H1 (cell line): ENCODE results near the gene CHD3. TPM values are rescaled to one million over a fixed set of nuclear protein-coding genes. Genes with fewer than 3 reads are reported as not detected.

ENCODE experiments used
- CEBPB ChIP-seq: IDR thresholded peaks from 2 replicates; pipeline ENCODE4 v1.6.1; 2012; ENCODE audit warnings: low read depth, low read length
- NRF1 ChIP-seq: IDR thresholded peaks from 2 replicates; pipeline ENCODE4 v1.6.1; 2011; ENCODE audit warnings: mild to moderate bottlenecking, low read depth, low read length, improper control_type of control experiment
- POU5F1 ChIP-seq: IDR thresholded peaks from 2 replicates; pipeline ENCODE4 v1.6.1; 2011; ENCODE audit warnings: low read depth, mild to moderate bottlenecking, low read length, moderate library complexity
- RBBP5 ChIP-seq: IDR thresholded peaks from 2 replicates; pipeline ENCODE4 v1.7.1; 2012; ENCODE audit warnings: low read depth, mild to moderate bottlenecking, inconsistent platforms, low read length, moderate library complexity, borderline replicate concordance
- RFX5 ChIP-seq: IDR thresholded peaks from 2 replicates; pipeline ENCODE4 v1.6.1; 2011; ENCODE audit warnings: low read depth, low read length, improper control_type of control experiment, borderline replicate concordance
- RNF2 ChIP-seq: fragments of 200-900, 300-1000 bp; sonication (generic); IDR thresholded peaks from 2 replicates; pipeline ENCODE4 v1.7.1; 2016; ENCODE audit warnings: borderline replicate concordance, low read depth, mild to moderate bottlenecking, antibody characterized with exemption, low read length; ENCODE audit not compliant: poor library complexity, severe bottlenecking; ENCODE audit errors: missing control alignments
- SIX5 ChIP-seq: IDR thresholded peaks from 2 replicates; pipeline ENCODE4 v1.6.1; 2011; ENCODE audit warnings: mild to moderate bottlenecking, low read depth, low read length
- SP4 ChIP-seq: IDR thresholded peaks from 2 replicates; pipeline ENCODE4 v1.6.1; 2012; ENCODE audit warnings: low read length, inconsistent platforms
- TAF1 ChIP-seq: IDR thresholded peaks from 2 replicates; pipeline ENCODE4 v1.6.1; 2011; ENCODE audit warnings: mild to moderate bottlenecking, low read depth, low read length
- YY1 ChIP-seq: IDR thresholded peaks from 2 replicates; pipeline ENCODE4 v1.6.1; 2011; ENCODE audit warnings: low read depth, mild to moderate bottlenecking, low read length
- polyA plus RNA-seq, 7 experiments: library from polyadenylated mRNA; depleted of rRNA in 3 of 7; stranded (reverse) in 5 of 7; unstranded in 2 of 7; fragments of >200 nt in 5 of 7; fragments of 200-250 nt in 2 of 7; gene quantifications; 1 replicate in 5 of 7; 2 replicates in 1 of 7; 4 replicates in 1 of 7; pipeline versions ENCODE4 v1.2.1 to v1.2.3, GENCODE V29; 2011 to 2013; ENCODE audit warnings: missing spikeins in 2 of 7, mixed read lengths in 2 of 7
- total RNA-seq: library from RNA; stranded (reverse); fragmentation: NEBNext Ultra II Directional; extraction: Animal tissue kit (Norgen Biotek cat#: 25700); gene quantifications from 2 replicates; pipeline ENCODE4 v1.2.1, GENCODE V29; 2021
- TF ChIP-seq, protein P1 (sequence below): fragments of 300-600 bp; sonication (generic); IDR thresholded peaks from 2 replicates; pipeline ENCODE4 v1.7.1; 2012; ENCODE audit warnings: low read length, moderate library complexity, mild to moderate bottlenecking, inconsistent platforms; ENCODE audit not compliant: insufficient replicate concordance

The CHD3 gene
- total and polyA plus RNA-seq, 2 of the 8 experiments (the other 6 are each of a cell fraction or from before 2014, with no cell fraction given), result 12.3 to 12.9 TPM

DNA sequence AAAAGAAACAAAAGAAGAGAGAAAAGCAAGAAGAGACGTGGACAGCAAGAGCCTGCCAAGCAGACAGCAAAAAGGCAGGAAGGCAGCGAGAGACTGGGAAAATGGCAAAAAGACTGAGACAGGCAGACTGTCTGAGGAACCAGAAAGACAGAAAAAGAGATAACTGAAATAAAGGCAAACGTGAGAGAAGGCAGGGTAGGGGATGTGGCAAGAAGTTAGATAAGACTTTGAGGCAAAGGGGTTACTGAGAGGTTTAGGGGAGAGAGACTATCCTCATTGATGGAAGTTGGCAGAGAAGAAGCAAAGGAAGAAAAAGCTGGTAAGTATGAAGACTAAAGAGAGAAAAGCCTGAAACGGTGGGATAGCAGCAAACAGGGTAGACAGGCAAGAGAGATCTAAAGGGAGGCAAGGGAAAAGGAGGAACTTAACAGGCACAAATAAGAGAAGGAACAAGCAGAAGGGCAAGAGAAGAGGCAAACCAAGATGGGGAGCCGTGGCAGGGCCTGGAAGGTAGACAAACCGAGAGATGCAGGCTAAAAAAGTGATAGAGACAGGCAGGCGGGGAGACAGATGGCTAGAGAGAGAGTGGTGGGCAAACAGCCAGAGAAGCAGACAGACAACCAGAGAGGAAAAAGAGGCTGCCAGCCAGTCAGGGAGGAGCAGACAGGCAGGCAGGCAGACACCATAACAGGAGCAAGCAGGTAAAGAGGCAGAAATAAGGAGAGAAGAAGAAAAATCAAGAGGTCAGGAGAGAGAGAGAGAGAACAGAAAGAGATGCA lies 7.1 kb upstream of the CHD3 start (continued):
- TF ChIP-seq, protein P1, sequence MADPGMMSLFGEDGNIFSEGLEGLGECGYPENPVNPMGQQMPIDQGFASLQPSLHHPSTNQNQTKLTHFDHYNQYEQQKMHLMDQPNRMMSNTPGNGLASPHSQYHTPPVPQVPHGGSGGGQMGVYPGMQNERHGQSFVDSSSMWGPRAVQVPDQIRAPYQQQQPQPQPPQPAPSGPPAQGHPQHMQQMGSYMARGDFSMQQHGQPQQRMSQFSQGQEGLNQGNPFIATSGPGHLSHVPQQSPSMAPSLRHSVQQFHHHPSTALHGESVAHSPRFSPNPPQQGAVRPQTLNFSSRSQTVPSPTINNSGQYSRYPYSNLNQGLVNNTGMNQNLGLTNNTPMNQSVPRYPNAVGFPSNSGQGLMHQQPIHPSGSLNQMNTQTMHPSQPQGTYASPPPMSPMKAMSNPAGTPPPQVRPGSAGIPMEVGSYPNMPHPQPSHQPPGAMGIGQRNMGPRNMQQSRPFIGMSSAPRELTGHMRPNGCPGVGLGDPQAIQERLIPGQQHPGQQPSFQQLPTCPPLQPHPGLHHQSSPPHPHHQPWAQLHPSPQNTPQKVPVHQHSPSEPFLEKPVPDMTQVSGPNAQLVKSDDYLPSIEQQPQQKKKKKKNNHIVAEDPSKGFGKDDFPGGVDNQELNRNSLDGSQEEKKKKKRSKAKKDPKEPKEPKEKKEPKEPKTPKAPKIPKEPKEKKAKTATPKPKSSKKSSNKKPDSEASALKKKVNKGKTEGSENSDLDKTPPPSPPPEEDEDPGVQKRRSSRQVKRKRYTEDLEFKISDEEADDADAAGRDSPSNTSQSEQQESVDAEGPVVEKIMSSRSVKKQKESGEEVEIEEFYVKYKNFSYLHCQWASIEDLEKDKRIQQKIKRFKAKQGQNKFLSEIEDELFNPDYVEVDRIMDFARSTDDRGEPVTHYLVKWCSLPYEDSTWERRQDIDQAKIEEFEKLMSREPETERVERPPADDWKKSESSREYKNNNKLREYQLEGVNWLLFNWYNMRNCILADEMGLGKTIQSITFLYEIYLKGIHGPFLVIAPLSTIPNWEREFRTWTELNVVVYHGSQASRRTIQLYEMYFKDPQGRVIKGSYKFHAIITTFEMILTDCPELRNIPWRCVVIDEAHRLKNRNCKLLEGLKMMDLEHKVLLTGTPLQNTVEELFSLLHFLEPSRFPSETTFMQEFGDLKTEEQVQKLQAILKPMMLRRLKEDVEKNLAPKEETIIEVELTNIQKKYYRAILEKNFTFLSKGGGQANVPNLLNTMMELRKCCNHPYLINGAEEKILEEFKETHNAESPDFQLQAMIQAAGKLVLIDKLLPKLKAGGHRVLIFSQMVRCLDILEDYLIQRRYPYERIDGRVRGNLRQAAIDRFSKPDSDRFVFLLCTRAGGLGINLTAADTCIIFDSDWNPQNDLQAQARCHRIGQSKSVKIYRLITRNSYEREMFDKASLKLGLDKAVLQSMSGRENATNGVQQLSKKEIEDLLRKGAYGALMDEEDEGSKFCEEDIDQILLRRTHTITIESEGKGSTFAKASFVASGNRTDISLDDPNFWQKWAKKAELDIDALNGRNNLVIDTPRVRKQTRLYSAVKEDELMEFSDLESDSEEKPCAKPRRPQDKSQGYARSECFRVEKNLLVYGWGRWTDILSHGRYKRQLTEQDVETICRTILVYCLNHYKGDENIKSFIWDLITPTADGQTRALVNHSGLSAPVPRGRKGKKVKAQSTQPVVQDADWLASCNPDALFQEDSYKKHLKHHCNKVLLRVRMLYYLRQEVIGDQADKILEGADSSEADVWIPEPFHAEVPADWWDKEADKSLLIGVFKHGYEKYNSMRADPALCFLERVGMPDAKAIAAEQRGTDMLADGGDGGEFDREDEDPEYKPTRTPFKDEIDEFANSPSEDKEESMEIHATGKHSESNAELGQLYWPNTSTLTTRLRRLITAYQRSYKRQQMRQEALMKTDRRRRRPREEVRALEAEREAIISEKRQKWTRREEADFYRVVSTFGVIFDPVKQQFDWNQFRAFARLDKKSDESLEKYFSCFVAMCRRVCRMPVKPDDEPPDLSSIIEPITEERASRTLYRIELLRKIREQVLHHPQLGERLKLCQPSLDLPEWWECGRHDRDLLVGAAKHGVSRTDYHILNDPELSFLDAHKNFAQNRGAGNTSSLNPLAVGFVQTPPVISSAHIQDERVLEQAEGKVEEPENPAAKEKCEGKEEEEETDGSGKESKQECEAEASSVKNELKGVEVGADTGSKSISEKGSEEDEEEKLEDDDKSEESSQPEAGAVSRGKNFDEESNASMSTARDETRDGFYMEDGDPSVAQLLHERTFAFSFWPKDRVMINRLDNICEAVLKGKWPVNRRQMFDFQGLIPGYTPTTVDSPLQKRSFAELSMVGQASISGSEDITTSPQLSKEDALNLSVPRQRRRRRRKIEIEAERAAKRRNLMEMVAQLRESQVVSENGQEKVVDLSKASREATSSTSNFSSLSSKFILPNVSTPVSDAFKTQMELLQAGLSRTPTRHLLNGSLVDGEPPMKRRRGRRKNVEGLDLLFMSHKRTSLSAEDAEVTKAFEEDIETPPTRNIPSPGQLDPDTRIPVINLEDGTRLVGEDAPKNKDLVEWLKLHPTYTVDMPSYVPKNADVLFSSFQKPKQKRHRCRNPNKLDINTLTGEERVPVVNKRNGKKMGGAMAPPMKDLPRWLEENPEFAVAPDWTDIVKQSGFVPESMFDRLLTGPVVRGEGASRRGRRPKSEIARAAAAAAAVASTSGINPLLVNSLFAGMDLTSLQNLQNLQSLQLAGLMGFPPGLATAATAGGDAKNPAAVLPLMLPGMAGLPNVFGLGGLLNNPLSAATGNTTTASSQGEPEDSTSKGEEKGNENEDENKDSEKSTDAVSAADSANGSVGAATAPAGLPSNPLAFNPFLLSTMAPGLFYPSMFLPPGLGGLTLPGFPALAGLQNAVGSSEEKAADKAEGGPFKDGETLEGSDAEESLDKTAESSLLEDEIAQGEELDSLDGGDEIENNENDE, result no peak
- TF ChIP-seq RBBP5, result no peak
- TF ChIP-seq POU5F1, result no peak
- TF ChIP-seq RNF2, result no peak
- TF ChIP-seq NRF1, result no peak
- TF ChIP-seq TAF1, result no peak
- TF ChIP-seq CEBPB, result no peak
- no peak for TF ChIP-seq RFX5
- TF ChIP-seq YY1, result no peak
- TF ChIP-seq SP4, result no peak
- no peak for TF ChIP-seq SIX5
